Measurements from ENCODE around the gene MRTFB. TPM values are rescaled to one million over a fixed set of nuclear protein-coding genes. Genes with fewer than 3 reads are reported as not detected.

MRTFB gene
- total RNA-seq, 4 donors from 2014 or later: 12.7 to 20.4 (median 14.8) TPM

DNA sequence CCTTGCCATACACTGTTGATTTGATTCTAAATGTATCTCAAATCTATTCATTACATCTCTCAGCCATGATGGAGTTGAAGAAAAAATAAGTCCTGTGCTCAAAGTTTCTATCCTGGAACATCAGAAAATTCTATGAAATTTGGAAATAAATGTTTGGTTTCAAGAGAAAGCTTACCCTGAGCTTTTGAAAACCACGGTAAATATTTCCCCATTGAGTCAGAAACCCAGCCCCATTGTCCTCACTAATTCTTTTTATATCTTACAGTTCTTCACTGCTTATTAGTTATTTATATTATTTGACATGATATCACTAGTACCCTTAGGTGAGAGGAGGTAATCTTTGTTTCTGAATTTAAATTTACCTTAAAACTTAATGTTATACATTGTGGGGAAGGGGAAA is 128.5 kb downstream of the MRTFB start:
- ATAC-seq: no peak
- in situ Hi-C loops (cut with MboI; ENCODE audit: low sequenced_read_pairs in 4 of 4) (loop anchor here in 3 of 4 donors (5.0 to 25.0 kb wide), 3 partner anchors 262 to 277 kb away; partner anchors contain the start of gene ERCC4 (in 2 of the 3)), intact Hi-C loops (cut with DNase I; ENCODE audit: low total_unique reads) (no loop called here)
- no peak overlapping the region for H3K27ac ChIP-seq
- H3K36me3 ChIP-seq: no peaks in the 10 kb centered on the region
- no peaks in the 10 kb centered on the region for H3K9me3 ChIP-seq
- peaks cover 7 to 28% of the 10 kb centered on the region in 2 donors for H3K4me1 ChIP-seq
- no peaks in the 10 kb centered on the region for H3K27me3 ChIP-seq
- no peak for TF ChIP-seq POLR2A (IDR thresholded peaks at IDR 0.05)
- no peak for TF ChIP-seq CTCF (IDR thresholded peaks at IDR 0.05 in 4 of 5, conservative IDR thresholded peaks at IDR 0.05 in 1 of 5)
- no peak for DNase-seq
- H3K4me3 ChIP-seq: no peak overlapping the region

GRCh38 chr16:14202095-14202494 is 131.0 kb downstream of the MRTFB start:
- in situ Hi-C loops (cut with MboI; ENCODE audit: low sequenced_read_pairs in 4 of 4) (loop anchor here in 1 of 4 donors (25.0 kb wide), 1 partner anchor 265 kb away; no protein-coding TSS in a partner anchor), intact Hi-C loops (cut with DNase I; ENCODE audit: low total_unique reads) (no loop called here)
- TF ChIP-seq POLR2A (IDR thresholded peaks at IDR 0.05) (no peak), CTCF (IDR thresholded peaks at IDR 0.05 in 4 of 5, conservative IDR thresholded peaks at IDR 0.05 in 1 of 5) (no peak)
- H3K27ac ChIP-seq: peak overlapping the region in 3 of 4 donors; percentile 49 to 57 (median 54)
- no peaks in the 10 kb centered on the region for H3K27me3 ChIP-seq
- ATAC-seq (no peak), DNase-seq (no peak)
- H3K4me1 ChIP-seq: peaks cover 7 to 23% of the 10 kb centered on the region in 2 donors
- peak overlapping the region in 2 of 4 donors; percentile 5 to 8 for H3K4me3 ChIP-seq
- H3K9me3 ChIP-seq: no peaks in the 10 kb centered on the region
- no peaks in the 10 kb centered on the region for H3K36me3 ChIP-seq

- Histone ChIP-seq H3K36me3 (no peaks in the 10 kb centered on the region), H3K27me3 (no peaks in the 10 kb centered on the region), H3K4me1 (peaks cover 7 to 23% of the 10 kb centered on the region in 2 donors), H3K4me3 (peak overlapping the region in 1 of 4 donors; percentile 8), H3K27ac (peak overlapping the region in 3 of 4 donors; percentile 49 to 57 (median 54)), H3K9me3 (no peaks in the 10 kb centered on the region)
- intact Hi-C loops (cut with DNase I; ENCODE audit: low total_unique reads) (no loop called here), in situ Hi-C loops (cut with MboI; ENCODE audit: low sequenced_read_pairs in 4 of 4) (loop anchor here in 1 of 4 donors (25.0 kb wide), 1 partner anchor 265 kb away; no protein-coding TSS in a partner anchor)
- ATAC-seq (peak in 1 of 2 donors; percentile 48), DNase-seq (no peak)
- TF ChIP-seq CTCF (IDR thresholded peaks at IDR 0.05 in 4 of 5, conservative IDR thresholded peaks at IDR 0.05 in 1 of 5) (peak in 3 of 5 experiments; percentile 14 to 47 (median 36)), POLR2A (IDR thresholded peaks at IDR 0.05) (no peak)
Observed at GRCh38 chr16:14202697-14203096, 131.6 kb downstream of the MRTFB start.

- DNase-seq: no peak
- no peak overlapping the region for H3K4me3 ChIP-seq
- peaks cover 7 to 21% of the 10 kb centered on the region in 2 donors for H3K4me1 ChIP-seq
- peak overlapping the region in 3 of 4 donors; percentile 49 to 57 (median 54) for H3K27ac ChIP-seq
- no peak for TF ChIP-seq POLR2A (IDR thresholded peaks at IDR 0.05)
- no peak for TF ChIP-seq CTCF (IDR thresholded peaks at IDR 0.05 in 4 of 5, conservative IDR thresholded peaks at IDR 0.05 in 1 of 5)
- intact Hi-C loops (cut with DNase I; ENCODE audit: low total_unique reads) (no loop called here), in situ Hi-C loops (cut with MboI; ENCODE audit: low sequenced_read_pairs in 4 of 4) (loop anchor here in 1 of 4 donors (25.0 kb wide), 1 partner anchor 266 kb away; no protein-coding TSS in a partner anchor)
- no peaks in the 10 kb centered on the region for H3K36me3 ChIP-seq
- H3K9me3 ChIP-seq: no peaks in the 10 kb centered on the region
- ATAC-seq: peak in 1 of 2 donors; percentile 12
- no peaks in the 10 kb centered on the region for H3K27me3 ChIP-seq
Observed at GRCh38 chr16:14203166-14203565, 132.0 kb downstream of the MRTFB start.

Measured in gastrocnemius medialis (tissue), 4 donors.